ENCODE data around the gene NTN5. TPM values are rescaled to one million over a fixed set of nuclear protein-coding genes. Genes with fewer than 3 reads are reported as not detected.

Gene NTN5
- total RNA-seq, 1 experiment from 2014 or later: 2.9 TPM

DNA sequence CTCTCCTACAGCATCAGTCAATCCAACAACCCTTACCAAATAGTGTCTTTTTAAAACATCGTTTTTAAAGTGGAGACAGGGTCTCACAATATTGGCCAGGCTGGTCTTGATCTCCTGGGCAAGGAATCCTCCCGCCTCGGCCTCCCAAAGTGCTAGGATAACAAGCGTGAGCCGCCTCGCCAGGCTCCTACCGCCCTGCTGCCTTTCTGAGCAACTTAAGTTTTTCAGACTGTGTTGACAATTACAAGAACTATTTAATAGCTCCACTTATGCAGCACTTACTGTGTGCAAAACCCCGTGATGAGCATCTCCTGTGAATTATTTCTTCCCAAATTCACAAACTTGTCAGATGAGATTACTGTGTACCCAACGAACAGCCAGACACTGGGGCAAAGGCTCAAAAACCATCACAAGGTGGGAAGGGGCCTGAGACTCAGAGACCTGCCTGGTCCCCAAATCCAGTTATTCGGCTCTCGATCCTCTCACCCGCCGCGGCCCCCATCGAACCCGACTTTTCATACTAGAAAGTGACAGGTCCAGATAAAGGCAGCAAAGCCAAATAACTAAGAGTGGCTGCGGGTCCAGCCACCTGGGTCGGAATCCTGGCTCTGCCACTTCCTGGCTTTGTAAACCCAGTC, 54.4 kb downstream of the NTN5 start:
- BruUV-seq (replicated peaks): TSS peak; percentile 70
- peaks cover 34% of the 10 kb centered on the region for H4K20me1 ChIP-seq (ENCODE audit: insufficient read depth)

DNA sequence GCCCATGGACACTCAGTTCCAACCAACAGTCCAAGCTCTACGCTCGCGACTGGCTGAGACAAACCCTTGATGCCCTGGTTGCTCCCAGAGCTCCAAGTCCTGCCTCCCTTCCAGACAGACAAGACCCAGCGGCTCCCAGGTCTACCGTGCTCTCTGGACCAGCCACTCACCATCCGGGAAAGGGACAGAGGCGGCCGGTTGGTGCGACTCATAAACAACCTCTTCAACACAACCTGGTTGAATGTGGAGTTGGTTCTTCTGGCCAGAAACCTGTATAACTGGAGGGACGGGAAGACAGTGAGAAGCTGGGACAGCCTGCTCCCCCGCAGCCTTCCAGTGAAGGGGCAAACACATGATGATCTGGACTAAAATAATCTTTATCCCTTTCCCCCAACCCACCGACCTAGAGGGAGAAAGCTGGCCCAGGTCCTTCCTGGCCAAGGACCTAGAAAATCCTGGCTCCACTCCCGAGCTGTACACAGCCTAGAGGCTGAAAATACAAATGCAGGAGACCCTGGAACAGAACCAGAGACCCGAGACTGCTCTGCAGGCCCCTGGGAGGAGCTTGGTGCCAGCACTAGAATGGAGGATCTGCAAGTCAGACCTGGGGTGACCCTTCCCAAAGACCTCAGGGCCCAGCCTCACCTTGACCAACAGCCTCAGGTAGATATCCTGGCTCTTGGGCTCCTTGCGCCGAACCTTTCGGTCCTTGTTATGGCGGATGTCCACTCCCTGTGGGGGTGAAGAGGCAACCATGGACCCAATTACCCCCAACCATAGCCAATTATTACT, 55.5 kb downstream of the NTN5 start:
- Histone ChIP-seq H3K4me1 (replicated peaks; ENCODE audit: insufficient read depth) (peaks cover 49% of the 10 kb centered on the region), H3K36me3 (ENCODE audit: low read depth) (peaks cover 35% of the 10 kb centered on the region), H3K27me3 (ENCODE audit: insufficient read depth, low read depth) (no peaks in the 10 kb centered on the region), H2AFZ (no peak overlapping the region), H4K20me1 (ENCODE audit: insufficient read depth) (peaks cover 34% of the 10 kb centered on the region), H3K9me3 (ENCODE audit: insufficient read depth, low read depth) (no peaks in the 10 kb centered on the region), H3K4me2 (peak overlapping the region; percentile 94), H3K4me3 (peak overlapping the region; percentile 92), H3K27ac (peak overlapping the region; percentile 91), H3K9me2 (ENCODE audit: insufficient read depth) (no peaks in the 10 kb centered on the region), H3F3A (ENCODE audit: insufficient read depth, low read depth) (peaks cover 82% of the 10 kb centered on the region), H3K79me2 (ENCODE audit: low read depth) (peaks cover 48% of the 10 kb centered on the region)
- ChIA-PET POLR2A (ENCODE audit: unreplicated experiment) (interaction anchor here (0.6 to 0.7 kb wide), 2 partner anchors 229 to 345 kb away, joined by 3 to 4 read pairs; no protein-coding TSS in a partner anchor), CTCF (no interaction called here)
- TF ChIP-seq, protein P1, sequence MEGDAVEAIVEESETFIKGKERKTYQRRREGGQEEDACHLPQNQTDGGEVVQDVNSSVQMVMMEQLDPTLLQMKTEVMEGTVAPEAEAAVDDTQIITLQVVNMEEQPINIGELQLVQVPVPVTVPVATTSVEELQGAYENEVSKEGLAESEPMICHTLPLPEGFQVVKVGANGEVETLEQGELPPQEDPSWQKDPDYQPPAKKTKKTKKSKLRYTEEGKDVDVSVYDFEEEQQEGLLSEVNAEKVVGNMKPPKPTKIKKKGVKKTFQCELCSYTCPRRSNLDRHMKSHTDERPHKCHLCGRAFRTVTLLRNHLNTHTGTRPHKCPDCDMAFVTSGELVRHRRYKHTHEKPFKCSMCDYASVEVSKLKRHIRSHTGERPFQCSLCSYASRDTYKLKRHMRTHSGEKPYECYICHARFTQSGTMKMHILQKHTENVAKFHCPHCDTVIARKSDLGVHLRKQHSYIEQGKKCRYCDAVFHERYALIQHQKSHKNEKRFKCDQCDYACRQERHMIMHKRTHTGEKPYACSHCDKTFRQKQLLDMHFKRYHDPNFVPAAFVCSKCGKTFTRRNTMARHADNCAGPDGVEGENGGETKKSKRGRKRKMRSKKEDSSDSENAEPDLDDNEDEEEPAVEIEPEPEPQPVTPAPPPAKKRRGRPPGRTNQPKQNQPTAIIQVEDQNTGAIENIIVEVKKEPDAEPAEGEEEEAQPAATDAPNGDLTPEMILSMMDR (conservative IDR thresholded peaks at IDR 0.05): no peak
- no peak for TF ChIP-seq EZH2 (IDR thresholded peaks at IDR 0.05; ENCODE audit: low read depth)
- intact Hi-C loops (cut with micrococcal nuclease; ENCODE audit: unreplicated experiment): no loop called here
- no TSS peak for BruUV-seq (replicated peaks)
- DNase-seq: peak in 1 of 2 experiments; percentile 56

More for the DNA sequence above, 54.4 kb downstream of the NTN5 start:
- DNase-seq: no peak
- H3K4me3 ChIP-seq: peak overlapping the region; percentile 92
- no peaks in the 10 kb centered on the region for H3K27me3 ChIP-seq (ENCODE audit: insufficient read depth, low read depth)
- H3K36me3 ChIP-seq (ENCODE audit: low read depth): peaks cover 35% of the 10 kb centered on the region
- H3K27ac ChIP-seq: peak overlapping the region; percentile 91
- H2AFZ ChIP-seq: no peak overlapping the region
- peaks cover 83% of the 10 kb centered on the region for H3F3A ChIP-seq (ENCODE audit: insufficient read depth, low read depth)
- ChIA-PET CTCF (no interaction called here), POLR2A (ENCODE audit: unreplicated experiment) (interaction anchor here (0.6 to 1.3 kb wide), 10 partner anchors 11 to 1182 kb away, joined by 3 to 30 read pairs (median 8); partner anchors contain the start of genes GYS1 and RUVBL2)
- H3K4me2 ChIP-seq: peak overlapping the region; percentile 94
- TF ChIP-seq, protein P1 (conservative IDR thresholded peaks at IDR 0.05): peak; percentile 10; the same call in 1 of the 2 replicates
- no peak for TF ChIP-seq EZH2 (IDR thresholded peaks at IDR 0.05; ENCODE audit: low read depth)
- H3K79me2 ChIP-seq (ENCODE audit: low read depth): peaks cover 48% of the 10 kb centered on the region
- H3K4me1 ChIP-seq (replicated peaks; ENCODE audit: insufficient read depth): peaks cover 49% of the 10 kb centered on the region
- no peaks in the 10 kb centered on the region for H3K9me2 ChIP-seq (ENCODE audit: insufficient read depth)
- H3K9me3 ChIP-seq (ENCODE audit: insufficient read depth, low read depth): no peaks in the 10 kb centered on the region
- intact Hi-C loops (cut with micrococcal nuclease; ENCODE audit: unreplicated experiment): no loop called here

DNA sequence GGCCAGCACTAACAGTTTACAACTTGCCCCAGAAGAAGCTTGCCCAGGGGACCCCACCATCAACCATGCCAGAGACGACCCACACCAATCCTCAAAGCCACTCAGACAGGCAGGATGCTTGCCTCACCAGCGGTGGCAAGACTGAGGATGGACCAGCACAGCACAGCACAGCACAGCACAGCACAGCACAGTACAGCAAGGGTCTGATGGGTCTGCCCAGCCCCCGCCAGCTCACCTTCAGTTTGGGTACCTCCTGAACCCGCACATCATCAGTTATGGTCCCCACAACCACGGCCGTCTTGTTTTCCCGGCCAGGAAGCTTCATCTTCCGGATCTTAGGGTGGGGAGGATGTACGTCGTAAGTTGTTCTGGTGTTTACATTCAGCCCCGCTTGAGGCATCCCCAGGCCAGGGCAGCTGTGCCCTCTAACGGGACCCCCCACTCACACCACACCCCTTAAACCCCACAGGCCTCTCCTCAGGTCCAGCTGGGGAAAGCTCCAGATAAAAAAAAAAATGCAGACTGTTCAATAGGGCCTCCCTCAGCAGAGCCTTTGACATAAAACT, 56.2 kb downstream of the NTN5 start:
- BruUV-seq (replicated peaks): no TSS peak
- POLR2A ChIA-PET (ENCODE audit: unreplicated experiment): interaction anchor here (0.6 to 0.7 kb wide), 2 partner anchors 346 to 1895 kb away, joined by 4 to 5 read pairs; partner anchors contain the start of gene JOSD2
- Histone ChIP-seq H3K36me3 (ENCODE audit: low read depth) (peaks cover 35% of the 10 kb centered on the region), H3K4me3 (peak overlapping the region; percentile 92; the same call in 1 of the 2 replicates), H3K4me2 (peak overlapping the region; percentile 94), H3K9me3 (ENCODE audit: insufficient read depth, low read depth) (no peaks in the 10 kb centered on the region), H3K27me3 (ENCODE audit: insufficient read depth, low read depth) (no peaks in the 10 kb centered on the region), H3F3A (ENCODE audit: insufficient read depth, low read depth) (peaks cover 79% of the 10 kb centered on the region), H2AFZ (no peak overlapping the region), H3K9me2 (ENCODE audit: insufficient read depth) (no peaks in the 10 kb centered on the region), H3K4me1 (replicated peaks; ENCODE audit: insufficient read depth) (peaks cover 49% of the 10 kb centered on the region), H3K27ac (peak overlapping the region; percentile 91), H3K79me2 (ENCODE audit: low read depth) (peaks cover 48% of the 10 kb centered on the region), H4K20me1 (ENCODE audit: insufficient read depth) (peaks cover 34% of the 10 kb centered on the region)
- no peak for DNase-seq
- intact Hi-C loops (cut with micrococcal nuclease; ENCODE audit: unreplicated experiment): no loop called here
- TF ChIP-seq, protein P1 (conservative IDR thresholded peaks at IDR 0.05): no peak
- no peak for TF ChIP-seq EZH2 (IDR thresholded peaks at IDR 0.05; ENCODE audit: low read depth)
- CTCF ChIA-PET: no interaction called here
